ACHN (cell line): ENCODE results near the gene TTLL5.

Experiments
- DNase-seq: peaks from one replicate; pipeline ENCODE4 v3.0.0-alpha.2; 2015
- in situ Hi-C: cut with HindIII; loops from 2 replicates; pipeline ENCODE4 v1.10.0; 2017; ENCODE audit warnings: low sequenced_read_pairs, low pct_ligation_motif_present, low pct_unique_long_range_greater_than_20kb

TTLL5 gene, protein sequence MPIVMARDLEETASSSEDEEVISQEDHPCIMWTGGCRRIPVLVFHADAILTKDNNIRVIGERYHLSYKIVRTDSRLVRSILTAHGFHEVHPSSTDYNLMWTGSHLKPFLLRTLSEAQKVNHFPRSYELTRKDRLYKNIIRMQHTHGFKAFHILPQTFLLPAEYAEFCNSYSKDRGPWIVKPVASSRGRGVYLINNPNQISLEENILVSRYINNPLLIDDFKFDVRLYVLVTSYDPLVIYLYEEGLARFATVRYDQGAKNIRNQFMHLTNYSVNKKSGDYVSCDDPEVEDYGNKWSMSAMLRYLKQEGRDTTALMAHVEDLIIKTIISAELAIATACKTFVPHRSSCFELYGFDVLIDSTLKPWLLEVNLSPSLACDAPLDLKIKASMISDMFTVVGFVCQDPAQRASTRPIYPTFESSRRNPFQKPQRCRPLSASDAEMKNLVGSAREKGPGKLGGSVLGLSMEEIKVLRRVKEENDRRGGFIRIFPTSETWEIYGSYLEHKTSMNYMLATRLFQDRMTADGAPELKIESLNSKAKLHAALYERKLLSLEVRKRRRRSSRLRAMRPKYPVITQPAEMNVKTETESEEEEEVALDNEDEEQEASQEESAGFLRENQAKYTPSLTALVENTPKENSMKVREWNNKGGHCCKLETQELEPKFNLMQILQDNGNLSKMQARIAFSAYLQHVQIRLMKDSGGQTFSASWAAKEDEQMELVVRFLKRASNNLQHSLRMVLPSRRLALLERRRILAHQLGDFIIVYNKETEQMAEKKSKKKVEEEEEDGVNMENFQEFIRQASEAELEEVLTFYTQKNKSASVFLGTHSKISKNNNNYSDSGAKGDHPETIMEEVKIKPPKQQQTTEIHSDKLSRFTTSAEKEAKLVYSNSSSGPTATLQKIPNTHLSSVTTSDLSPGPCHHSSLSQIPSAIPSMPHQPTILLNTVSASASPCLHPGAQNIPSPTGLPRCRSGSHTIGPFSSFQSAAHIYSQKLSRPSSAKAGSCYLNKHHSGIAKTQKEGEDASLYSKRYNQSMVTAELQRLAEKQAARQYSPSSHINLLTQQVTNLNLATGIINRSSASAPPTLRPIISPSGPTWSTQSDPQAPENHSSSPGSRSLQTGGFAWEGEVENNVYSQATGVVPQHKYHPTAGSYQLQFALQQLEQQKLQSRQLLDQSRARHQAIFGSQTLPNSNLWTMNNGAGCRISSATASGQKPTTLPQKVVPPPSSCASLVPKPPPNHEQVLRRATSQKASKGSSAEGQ (N-terminal part only)

DNA sequence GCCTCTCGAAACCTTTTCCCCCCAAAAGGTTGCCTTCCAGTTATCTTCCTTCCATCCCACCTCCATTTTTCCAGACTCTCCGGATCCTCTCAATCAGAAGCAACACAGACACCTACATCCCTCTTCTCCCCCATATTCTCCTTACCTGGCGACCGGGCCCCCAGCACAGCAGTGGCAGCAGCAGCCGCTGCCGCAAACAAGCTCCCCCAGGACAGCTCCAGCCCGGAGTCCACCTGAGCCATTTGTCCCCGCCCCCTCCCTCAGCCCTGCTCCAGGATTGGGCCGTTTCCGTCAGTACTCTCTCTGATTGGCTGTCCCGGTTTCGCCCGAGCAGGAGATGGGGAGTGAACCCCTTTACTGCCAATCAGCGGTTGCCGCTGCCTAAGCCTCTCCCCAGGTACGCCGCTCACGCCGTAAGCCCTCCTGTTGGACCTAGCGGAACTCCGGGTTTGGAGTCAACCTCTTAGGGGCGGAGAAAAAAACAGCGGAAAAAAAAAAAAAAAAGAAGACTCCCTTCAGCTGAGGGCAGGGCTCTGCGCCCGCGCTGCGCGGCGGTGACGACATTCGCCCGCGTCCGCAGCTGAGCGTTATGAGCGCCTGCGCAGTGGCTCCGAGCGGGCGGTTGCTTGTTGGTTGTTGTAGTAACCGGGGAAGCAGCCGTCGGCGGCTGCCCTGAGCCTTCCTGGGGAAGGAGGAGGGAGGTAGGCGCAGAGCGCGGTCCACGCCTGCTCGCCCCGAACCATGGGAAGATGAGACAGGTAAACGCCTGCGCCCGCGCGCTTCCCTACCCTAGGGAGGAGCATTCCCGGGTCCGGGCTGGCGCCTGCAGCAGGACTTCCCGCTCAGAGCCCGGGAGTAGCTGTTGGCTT, at the start of gene TTLL5, which contains the start of gene ERG28:
Gene TTLL5 (plus strand): TSS at position 617 of the 869 bp plus-strand sequence. CDS start 1,904 bp downstream, outside the sequence.
Gene ERG28 (minus strand): TSS at position 247 of the 869 bp plus-strand sequence. CDS start 3,374 bp downstream, outside the sequence.
- in situ Hi-C loops: no loop called here
- DNase-seq: peak; percentile 97

DNA sequence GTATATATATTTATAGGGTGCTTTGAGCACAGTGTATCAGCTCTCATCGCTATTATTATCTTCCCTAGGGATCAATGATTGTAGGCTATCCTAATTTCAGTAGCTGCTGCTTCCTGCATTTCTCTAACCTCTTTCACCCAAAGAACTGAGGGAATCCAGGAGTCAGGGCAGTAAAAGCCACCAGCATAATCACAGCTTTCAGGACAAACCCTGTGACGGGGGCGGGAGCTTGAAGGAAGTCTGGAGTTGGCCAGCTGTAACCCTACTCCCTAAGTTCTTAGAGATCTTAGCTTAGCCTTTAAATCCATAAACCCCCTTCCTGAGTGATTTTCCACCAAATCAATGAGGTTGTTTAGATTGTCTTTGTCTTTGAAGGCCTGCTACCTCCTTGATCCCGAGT, 48.9 kb upstream of the TTLL5 start:
- in situ Hi-C loops: no loop called here
- no peak for DNase-seq

DNA sequence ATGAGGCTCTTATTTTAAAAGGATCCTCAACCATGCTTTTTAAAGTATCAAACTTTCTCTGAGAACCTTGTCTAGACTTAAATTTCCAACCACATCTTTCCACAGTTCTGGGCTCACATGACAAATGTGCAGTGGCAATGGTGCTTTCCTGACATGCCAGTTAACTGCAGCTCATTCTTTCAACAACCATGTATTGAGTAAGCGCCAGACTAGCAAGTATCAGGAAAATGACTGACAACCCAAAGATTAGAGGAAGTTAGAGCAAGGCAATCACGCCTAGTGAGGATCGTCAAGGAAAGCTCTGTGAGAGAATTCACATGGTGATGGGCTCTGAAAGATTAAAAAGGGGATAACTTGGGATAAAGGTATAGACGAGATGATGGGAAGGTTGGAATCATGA, 46.9 kb upstream of the TTLL5 start:
- no peak for DNase-seq
- in situ Hi-C loops: no loop called here

DNA sequence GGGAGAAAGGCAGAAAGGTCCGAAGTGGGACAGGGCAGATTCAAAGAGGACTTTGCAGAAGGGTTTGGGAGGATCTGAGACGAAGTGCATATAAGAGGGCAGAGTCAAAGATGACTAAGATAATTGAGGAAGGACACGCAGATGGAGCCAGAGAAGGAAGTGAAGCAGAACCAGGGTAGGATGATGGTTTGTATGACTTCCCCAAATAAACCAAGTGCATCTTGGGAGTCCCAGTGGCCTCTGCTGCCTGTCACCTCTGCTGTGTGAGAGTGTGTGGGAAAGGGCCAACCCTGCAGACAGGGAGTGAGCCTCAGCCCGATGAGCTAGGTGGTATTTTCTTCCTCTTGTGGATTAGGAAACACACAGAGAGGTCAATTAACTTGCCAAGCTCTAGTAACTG, 45.8 kb upstream of the TTLL5 start:
- no peak for DNase-seq

DNA sequence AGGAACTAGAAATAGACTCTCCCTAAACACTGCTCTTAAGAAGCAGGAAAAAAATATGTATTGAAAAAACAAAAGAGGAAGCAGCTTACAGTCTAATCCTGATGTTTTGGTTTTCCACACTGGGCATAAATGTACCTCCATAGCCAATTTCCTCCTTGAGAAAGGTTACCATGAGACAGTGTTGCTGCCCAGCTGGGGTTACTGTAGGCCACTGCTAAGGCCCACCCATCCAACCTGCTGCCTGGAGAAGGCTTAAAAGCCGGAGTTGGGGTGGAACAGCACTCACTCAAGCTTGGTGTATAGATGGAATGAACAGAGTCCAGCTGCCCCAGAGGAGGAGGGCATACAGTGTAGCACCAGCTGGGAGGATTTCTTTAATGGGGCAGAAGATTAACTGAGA, 41.5 kb upstream of the TTLL5 start:
- in situ Hi-C loops: no loop called here
- DNase-seq: no peak

More for the DNA sequence above, 45.8 kb upstream of the TTLL5 start:
- in situ Hi-C loops: no loop called here

DNA sequence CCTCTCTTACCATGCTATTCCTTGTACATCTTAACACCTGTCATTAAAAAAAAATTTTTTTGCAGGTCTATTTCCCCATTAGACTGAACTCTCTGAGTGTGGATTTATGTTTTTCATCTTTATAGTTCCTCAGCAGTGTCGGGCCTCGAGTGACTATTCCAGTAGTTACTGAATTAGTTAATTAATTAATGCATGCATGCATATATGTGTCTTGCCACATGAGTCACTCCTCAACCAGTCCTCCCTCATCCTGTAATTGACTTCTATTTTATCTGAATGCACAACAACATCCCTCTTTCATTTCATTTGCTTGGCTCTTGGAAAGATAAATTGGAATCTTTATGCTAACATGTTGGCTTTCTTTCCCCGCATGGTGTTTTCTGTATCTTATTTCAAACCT, 36.0 kb upstream of the TTLL5 start:
- in situ Hi-C loops: no loop called here

DNA sequence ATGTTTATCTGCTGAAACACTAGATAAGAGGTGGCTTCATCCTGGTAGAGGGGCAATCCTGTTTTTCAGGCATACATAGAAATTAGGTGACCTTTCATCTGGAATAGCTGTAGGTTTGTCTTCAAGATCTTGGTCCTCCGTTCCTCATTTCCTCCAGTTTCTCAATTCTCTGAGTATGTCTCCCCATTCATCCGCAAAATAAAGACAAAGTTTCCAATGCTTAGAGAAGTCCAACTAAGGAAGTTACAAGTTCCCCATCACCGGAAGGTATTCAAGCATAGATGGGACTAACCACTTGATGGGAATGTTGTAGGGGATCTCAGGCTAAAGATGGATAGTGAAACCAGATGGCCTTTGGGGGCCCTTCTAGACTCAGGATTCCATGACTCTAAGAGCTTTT, 34.6 kb upstream of the TTLL5 start:
- DNase-seq: no peak
- in situ Hi-C loops: no loop called here

More for the DNA sequence above, 36.0 kb upstream of the TTLL5 start:
- no peak for DNase-seq

DNA sequence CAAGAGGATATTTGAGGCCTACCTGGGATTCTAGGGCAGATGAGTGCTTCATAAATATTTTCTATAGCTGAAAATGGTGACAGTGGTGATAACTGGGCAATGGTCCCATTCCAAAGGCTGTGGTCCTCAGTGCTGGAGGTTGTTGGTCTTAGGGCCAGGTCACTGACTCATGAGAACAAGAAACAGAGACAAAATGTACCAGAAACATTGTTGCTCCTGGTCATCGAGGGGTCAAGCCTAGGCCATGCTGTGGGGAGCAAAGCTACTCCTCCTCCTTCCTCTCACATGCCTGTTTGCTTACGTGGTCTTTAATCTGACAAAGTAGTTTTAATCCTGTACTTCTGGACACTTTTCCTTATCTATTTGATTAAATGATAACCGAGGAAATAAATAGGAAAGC, 34.2 kb upstream of the TTLL5 start:
- DNase-seq: no peak
- in situ Hi-C loops: no loop called here

DNA sequence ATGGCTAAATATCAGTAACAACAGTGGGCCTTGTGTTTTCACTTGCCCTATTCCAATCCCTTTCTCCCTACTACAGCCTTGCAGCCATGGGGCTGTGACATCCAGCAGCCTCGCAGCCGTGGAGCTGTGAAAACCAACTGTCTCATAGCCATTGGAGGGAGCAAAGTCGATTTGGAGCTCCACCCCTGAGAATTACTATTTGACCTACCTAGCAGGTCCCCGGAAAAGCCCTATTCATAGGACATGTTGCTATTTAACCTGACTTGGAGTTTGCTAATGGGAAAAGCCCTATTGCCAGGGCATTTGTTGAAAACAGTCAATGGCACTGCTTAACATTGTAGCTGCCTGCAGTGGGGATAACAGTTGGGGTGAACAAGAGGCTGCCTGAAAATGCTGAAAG, 33.6 kb upstream of the TTLL5 start:
- in situ Hi-C loops: no loop called here
- DNase-seq: no peak

DNA sequence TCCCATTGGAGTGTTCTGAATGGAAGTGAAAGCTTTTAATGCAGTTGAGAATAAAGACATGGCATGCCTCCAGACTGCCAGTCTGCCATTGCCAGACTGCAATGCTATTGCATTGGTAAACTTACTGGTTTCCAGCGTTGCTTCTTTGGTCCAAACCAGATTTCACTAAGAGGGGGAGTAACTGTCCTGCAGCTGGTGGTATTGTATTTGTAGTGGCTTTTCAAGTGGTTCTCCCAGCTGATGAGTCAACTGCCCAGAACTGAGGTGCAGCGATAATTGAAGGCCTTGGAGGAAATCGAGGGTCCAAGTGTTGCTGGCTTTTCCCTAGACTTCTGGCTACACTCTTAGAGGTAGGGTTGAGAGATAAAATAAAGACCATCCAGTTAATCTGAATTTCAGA, 32.2 kb upstream of the TTLL5 start:
- in situ Hi-C loops: no loop called here
- no peak for DNase-seq

DNA sequence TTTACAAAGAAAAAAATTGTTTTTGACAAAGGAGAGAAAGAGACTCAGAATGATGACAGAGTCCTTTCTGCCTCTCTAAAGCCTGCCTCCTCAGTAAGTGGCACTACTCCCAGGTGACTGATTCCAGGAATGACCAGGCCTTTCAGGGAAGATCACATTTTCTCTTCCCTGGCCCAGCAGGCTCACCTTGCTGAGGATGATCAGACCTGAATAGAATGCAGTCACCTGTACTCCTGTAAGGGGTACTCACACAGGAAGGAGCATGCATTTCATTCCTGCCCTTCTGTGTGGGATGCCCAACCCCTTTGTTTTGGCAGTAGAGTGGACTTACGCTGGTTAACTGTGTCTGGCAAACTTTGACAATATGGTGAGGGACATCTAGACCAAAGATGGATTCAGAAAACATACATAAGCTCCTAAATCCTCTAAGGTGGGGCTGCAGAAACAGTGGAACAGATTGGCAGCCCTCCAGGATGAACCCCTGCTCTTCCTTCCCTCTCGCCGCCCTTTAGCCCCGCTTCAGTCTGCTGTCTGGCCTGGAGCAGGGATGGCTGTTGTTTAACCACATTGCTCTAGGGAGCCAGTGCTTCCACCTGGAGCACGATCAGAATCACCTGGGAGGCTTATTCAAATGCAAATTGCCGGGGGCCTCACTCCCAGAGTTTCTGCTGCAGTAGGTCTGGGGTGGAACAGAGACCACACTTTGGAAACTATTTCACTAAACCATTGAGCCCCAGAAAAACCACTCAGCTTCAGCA, 30.2 kb upstream of the TTLL5 start:
- no peak for DNase-seq
- in situ Hi-C loops: no loop called here

DNA sequence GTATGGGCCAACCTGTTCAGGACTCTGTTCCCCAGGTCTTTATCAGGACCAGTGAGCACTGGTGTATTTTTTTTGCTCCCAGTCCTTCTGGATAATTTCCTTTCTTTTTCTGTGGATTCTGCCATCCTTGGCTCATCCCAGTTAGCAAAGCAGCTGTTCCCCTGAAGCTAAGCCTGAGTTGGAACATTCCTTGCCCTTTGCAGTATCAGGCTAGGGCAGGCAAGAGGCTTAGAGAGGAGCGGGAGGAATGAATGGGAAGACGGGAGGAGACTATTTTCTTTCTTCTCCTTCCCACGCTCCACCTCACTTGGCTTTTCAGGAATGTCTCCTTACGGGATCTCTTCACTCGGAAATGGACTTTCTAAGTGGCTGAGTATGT, 29.6 kb upstream of the TTLL5 start:
- in situ Hi-C loops: no loop called here
- no peak for DNase-seq

DNA sequence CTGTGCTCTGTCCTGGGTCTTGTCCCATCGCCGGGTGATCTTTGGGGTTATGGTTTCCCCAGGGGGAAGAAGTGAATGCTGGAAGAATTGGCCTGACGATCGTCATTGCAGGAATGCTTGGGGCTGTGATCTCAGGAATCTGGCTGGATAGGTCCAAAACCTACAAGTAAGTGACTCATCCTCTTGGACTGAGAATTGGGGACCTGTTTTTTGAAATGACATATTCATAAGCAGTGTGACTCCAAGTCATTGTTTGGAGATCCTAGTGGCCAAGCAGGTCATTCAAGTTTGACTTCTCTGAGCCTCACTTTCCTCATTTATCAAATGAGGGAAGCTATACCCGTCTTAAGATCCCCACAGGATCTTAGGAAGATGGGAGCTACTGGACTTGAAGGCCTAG, 26.2 kb upstream of the TTLL5 start:
- in situ Hi-C loops: no loop called here
- no peak for DNase-seq

DNA sequence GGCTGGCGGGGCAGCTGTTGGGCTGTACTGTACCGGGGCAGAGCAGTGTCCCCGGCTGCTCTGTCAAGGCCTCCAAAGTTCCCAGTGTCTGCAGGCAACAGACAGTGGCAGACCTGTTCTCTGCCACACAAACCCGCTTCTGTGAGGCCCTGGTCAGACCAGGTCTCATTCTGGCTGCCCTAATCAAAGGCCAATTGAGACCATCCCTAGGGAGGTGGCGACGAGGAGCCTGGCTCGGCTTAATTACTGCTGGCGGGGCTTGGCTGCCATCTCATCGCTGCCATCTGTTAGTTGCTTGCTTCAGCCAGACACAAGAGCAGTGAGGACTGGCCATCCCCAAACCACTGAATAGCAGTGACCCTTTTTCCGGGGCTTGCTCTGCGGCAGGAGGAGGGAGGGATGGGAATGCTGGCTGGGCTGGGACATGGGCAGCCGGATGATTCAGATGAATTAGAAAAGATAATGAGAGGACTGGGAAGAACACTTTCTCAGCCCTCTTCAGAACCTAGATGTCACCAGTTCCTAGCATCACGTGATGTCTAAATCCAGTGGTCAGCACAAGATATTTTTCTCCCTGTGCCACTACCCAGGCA, 24.9 kb upstream of the TTLL5 start:
- in situ Hi-C loops: no loop called here
- DNase-seq: no peak

DNA sequence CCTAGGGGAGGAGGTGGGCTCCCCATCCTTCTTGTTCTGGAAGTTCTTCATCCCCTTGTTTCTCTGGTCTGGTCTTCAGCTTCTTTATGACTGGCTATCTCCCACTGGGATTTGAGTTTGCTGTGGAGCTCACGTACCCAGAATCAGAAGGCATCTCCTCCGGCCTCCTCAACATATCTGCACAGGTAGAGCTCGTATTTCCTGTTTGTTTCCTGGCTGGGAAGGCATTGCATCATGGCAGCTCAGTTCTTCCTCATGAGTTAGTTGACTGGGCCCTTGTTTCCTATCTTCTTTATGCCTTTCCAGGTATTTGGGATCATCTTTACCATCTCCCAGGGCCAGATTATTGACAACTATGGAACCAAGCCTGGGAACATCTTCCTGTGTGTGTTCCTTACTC, 20.2 kb upstream of the TTLL5 start:
- no peak for DNase-seq
- in situ Hi-C loops: no loop called here

DNA sequence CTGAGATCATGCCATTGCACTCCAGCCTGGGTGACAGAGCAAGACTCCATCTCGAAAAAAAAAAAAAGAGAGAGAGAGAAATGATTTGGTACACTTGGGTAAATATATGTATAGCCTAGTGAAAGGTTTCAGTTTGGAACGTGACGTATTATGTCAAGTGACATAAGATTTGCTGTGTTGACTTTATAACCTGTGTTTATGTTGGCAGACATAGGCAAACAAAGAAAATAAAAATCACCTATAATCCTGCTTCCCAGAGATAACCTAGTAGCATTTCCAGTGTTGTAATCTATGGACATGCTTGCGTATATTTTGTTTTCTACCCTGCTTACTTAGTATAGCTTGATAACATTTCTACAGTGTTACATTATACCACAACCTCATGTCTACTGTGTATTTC, 17.1 kb upstream of the TTLL5 start:
- in situ Hi-C loops: no loop called here
- DNase-seq: no peak

DNA sequence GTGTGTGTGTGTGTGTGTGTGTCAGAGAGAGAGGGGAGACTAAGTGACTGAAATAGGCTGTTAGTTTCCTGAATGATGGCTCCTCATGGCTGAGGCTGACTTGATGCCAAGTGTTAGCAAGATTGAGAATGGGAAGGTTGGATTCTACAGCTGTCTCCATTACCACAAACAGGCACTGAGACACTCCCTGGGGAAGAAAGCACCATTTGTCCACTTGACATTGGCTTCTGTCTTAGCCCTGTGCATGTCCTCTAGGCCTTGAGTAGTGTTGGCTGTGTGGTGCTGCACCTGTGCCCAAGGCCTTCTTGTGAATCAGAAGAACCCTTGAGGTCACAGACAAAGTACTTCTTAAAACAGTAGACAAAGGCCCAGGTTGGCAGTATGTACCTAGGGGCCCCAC, 16.0 kb upstream of the TTLL5 start:
- in situ Hi-C loops: no loop called here
- DNase-seq: no peak
